HCT116 (cell line): ENCODE data around the gene GPN2. TPM values are rescaled to one million over a fixed set of nuclear protein-coding genes. Genes with fewer than 3 reads are reported as not detected.

ENCODE experiments used
- ATAC-seq: fragments of 200-7000 bp; cut with Tn5 transposase; 2 replicates; pipeline ENCODE4 v1.9.1; 2020; ENCODE audit warnings: mild to moderate bottlenecking, moderate library complexity
- BruUV-seq: library from RNA; stranded (reverse); fragments of 400-500 nt; replicated peaks from 2 replicates; lab custom pipeline; 2021; lab: Mats Ljungman, UMichigan
- CTCF ChIA-PET: fragments of 300-600 bp; sonication (Branson Sonifier 250); formaldehyde crosslinking; loops from one replicate; lab custom pipeline; 2021; ENCODE audit warnings: antibody characterized with exemption; lab: Charles Lee
- POLR2A ChIA-PET: fragments of 300-600, 350-600 bp; sonication (Branson Sonifier 250); formaldehyde crosslinking; loops from one replicate; lab custom pipeline; 2021; ENCODE audit warnings: antibody characterized with exemption; lab: Charles Lee
- RAD21 ChIA-PET, 2 experiments: fragments of 300-600 bp; sonication (Branson Sonifier 250); formaldehyde crosslinking; loops; one replicate each; lab custom pipeline; 2023; ENCODE audit warnings: low total read pairs in 2 of 2; ENCODE audit not compliant: uncharacterized antibody in 2 of 2, unreplicated experiment in 2 of 2, low non-redundant PET in 1 of 2; lab: Charles Lee
- DNase-seq: peaks from one replicate; pipeline ENCODE4 v3.0.0-alpha.2; 2010; ENCODE audit warnings: low read depth, low spot score
- H2AFZ ChIP-seq: fragments of 200-600 bp; shearing (Covaris generic), sonication (generic); 2 replicates; pipeline ENCODE4 v1.6.1; 2017; ENCODE audit warnings: low read depth, mixed run types, mixed read lengths, antibody characterized with exemption, low read length; ENCODE audit not compliant: poor library complexity, severe bottlenecking
- H3K27ac ChIP-seq: 2 replicates; pipeline ENCODE4 v1.5.1; 2012; ENCODE audit warnings: low read depth, low read length
- H3K27me3 ChIP-seq: fragments of 200-600 bp; sonication (generic); 2 replicates; pipeline ENCODE4 v1.6.1; 2016; ENCODE audit warnings: mixed run types, low read length, mixed read lengths; ENCODE audit not compliant: insufficient read depth
- H3K36me3 ChIP-seq, 2 experiments: fragments of 200-500 bp in 1 of 2; fragments of 200-600 bp in 1 of 2; sonication (Bioruptor generic) in 1 of 2; sonication (generic) in 1 of 2; 2 replicates each; pipeline versions ENCODE4 v1.5.1 to v1.6.1; 2014 to 2016; ENCODE audit warnings: low read length in 2 of 2, inconsistent platforms in 1 of 2, mixed read lengths in 1 of 2, mixed run types in 1 of 2; ENCODE audit not compliant: insufficient read depth in 2 of 2, control insufficient read depth in 1 of 2
- H3K4me1 ChIP-seq, 2 experiments: fragments of 200-600 bp in 1 of 2; sonication (generic) in 1 of 2; 2 replicates each; pipeline versions ENCODE4 v1.5.1 to v1.6.1; 2012 to 2017; ENCODE audit warnings: low read length in 2 of 2, inconsistent platforms in 1 of 2, mild to moderate bottlenecking in 1 of 2, mixed read lengths in 1 of 2, mixed run types in 1 of 2, moderate library complexity in 1 of 2; ENCODE audit not compliant: insufficient read depth in 2 of 2, control insufficient read depth in 1 of 2
- H3K4me2 ChIP-seq: fragments of 200-600 bp; sonication (generic); 2 replicates; pipeline ENCODE4 v1.6.1; 2017; ENCODE audit warnings: mixed run types, low read length, mixed read lengths
- H3K4me3 ChIP-seq, 2 experiments: fragments of 200-600 bp in 1 of 2; sonication (generic) in 1 of 2; replicated peaks in 1 of 2; 2 replicates each; pipeline ENCODE4 v1.5.1; 2011 to 2016; ENCODE audit warnings: low read length in 2 of 2, control low read depth in 1 of 2, low read depth in 1 of 2, mild to moderate bottlenecking in 1 of 2, mixed read lengths in 1 of 2, mixed run types in 1 of 2
- H3K79me2 ChIP-seq: fragments of 200-600 bp; sonication (generic); 2 replicates; pipeline ENCODE4 v1.6.1; 2017; ENCODE audit warnings: mild to moderate bottlenecking, mixed run types, low read length, moderate library complexity, mixed read lengths; ENCODE audit not compliant: insufficient read depth
- H3K9ac ChIP-seq: fragments of 200-600 bp; sonication (generic); 2 replicates; pipeline ENCODE4 v1.6.1; 2016; ENCODE audit warnings: low read length, mixed read lengths
- H3K9me2 ChIP-seq: fragments of 200-600 bp; sonication (generic), shearing (Covaris generic); 2 replicates; pipeline ENCODE4 v1.6.1; 2017; ENCODE audit warnings: mixed run types, mild to moderate bottlenecking, moderate library complexity; ENCODE audit not compliant: insufficient read depth
- H3K9me3 ChIP-seq, 2 experiments: fragments of 200-500 bp in 1 of 2; fragments of 200-600 bp in 1 of 2; sonication (Bioruptor generic) in 1 of 2; sonication (generic) in 1 of 2; 2 replicates each; pipeline ENCODE4 v1.6.1; 2014 to 2017; ENCODE audit warnings: low read length in 2 of 2, mixed read lengths in 2 of 2, inconsistent platforms in 1 of 2, low read depth in 1 of 2, mild to moderate bottlenecking in 1 of 2, mixed run types in 1 of 2, moderate library complexity in 1 of 2; ENCODE audit not compliant: control insufficient read depth in 1 of 2, insufficient read depth in 1 of 2
- H4K20me1 ChIP-seq: fragments of 200-600 bp; sonication (generic), shearing (Covaris generic); 2 replicates; pipeline ENCODE4 v1.6.1; 2017; ENCODE audit warnings: mixed run types, mild to moderate bottlenecking, moderate library complexity; ENCODE audit not compliant: insufficient read depth
- CEBPB ChIP-seq: IDR thresholded peaks from 2 replicates; pipeline ENCODE4 v1.6.1; 2012; ENCODE audit warnings: low read depth
- ELF1 ChIP-seq: IDR thresholded peaks from 2 replicates; pipeline ENCODE4 v1.6.1; 2012; ENCODE audit warnings: low read depth, borderline replicate concordance
- EZH2 ChIP-seq: fragments of 200-600 bp; sonication (generic); IDR thresholded peaks from 2 replicates; pipeline ENCODE4 v1.6.1; 2017; ENCODE audit warnings: antibody characterized with exemption, mixed run types
- EZH2phosphoT487 ChIP-seq: fragments of 200-600 bp; IDR thresholded peaks from 2 replicates; pipeline ENCODE4 v1.6.1; 2018; ENCODE audit warnings: antibody characterized with exemption, borderline replicate concordance
- FOSL1 ChIP-seq: IDR thresholded peaks from 2 replicates; pipeline ENCODE4 v1.6.1; 2012; ENCODE audit warnings: low read depth
- JUND ChIP-seq: IDR thresholded peaks from 2 replicates; pipeline ENCODE4 v1.6.1; 2012
- POLR2A ChIP-seq: IDR thresholded peaks from 2 replicates; pipeline ENCODE4 v1.7.0; 2011; ENCODE audit warnings: borderline replicate concordance; ENCODE audit not compliant: insufficient read depth, insufficient read length; ENCODE audit errors: extremely low read depth
- RAD21 ChIP-seq: IDR thresholded peaks from 2 replicates; pipeline ENCODE4 v1.6.1; 2012; ENCODE audit warnings: low read depth, mild to moderate bottlenecking
- SIN3A ChIP-seq: IDR thresholded peaks from 2 replicates; pipeline ENCODE4 v1.6.1; 2012; ENCODE audit warnings: low read depth
- SP1 ChIP-seq: IDR thresholded peaks from 2 replicates; pipeline ENCODE4 v1.6.1; 2012; ENCODE audit warnings: low read depth
- SRF ChIP-seq: IDR thresholded peaks from 2 replicates; pipeline ENCODE4 v1.6.1; 2012; ENCODE audit warnings: low read depth
- TCF7L2 ChIP-seq: IDR thresholded peaks from 2 replicates; pipeline ENCODE4 v1.7.0; 2011; ENCODE audit warnings: borderline replicate concordance, inconsistent platforms; ENCODE audit not compliant: insufficient read depth, insufficient read length; ENCODE audit errors: extremely low read depth
- intact Hi-C: fragments of 100-400 bp; cut with micrococcal nuclease; formaldehyde crosslinking; loops from 2 replicates; pipeline ENCODE4 v1.10.0; 2022
- total RNA-seq: library from RNA; stranded (reverse); gene quantifications from one replicate; pipeline ENCODE4 v1.2.1, GENCODE V29; 2021; ENCODE audit not compliant: unreplicated experiment
- TF ChIP-seq, protein P1 (sequence below): IDR thresholded peaks from 2 replicates; pipeline ENCODE4 v1.6.1; 2012
- TF ChIP-seq, protein P2 (sequence below): IDR thresholded peaks from 2 replicates; pipeline ENCODE4 v1.6.1; 2012
- TF ChIP-seq, protein P3 (sequence below): IDR thresholded peaks from 2 replicates; pipeline ENCODE4 v1.6.1; 2011; ENCODE audit warnings: mild to moderate bottlenecking, low read length, moderate library complexity; ENCODE audit not compliant: insufficient replicate concordance; ENCODE audit errors: extremely low read depth
- TF ChIP-seq, protein P4 (sequence below), 3 experiments: fragments of 200-600 bp in 1 of 3; sonication (generic) in 1 of 3; IDR thresholded peaks in 2 of 3; conservative IDR thresholded peaks in 1 of 3; 2 replicates each; pipeline ENCODE4 v1.5.1; 2012 to 2017; ENCODE audit warnings: low read depth in 2 of 3, low read length in 2 of 3, antibody characterized with exemption in 1 of 3, borderline replicate concordance in 1 of 3, control low read depth in 1 of 3, mild to moderate bottlenecking in 1 of 3, mixed read lengths in 1 of 3, mixed run types in 1 of 3, moderate library complexity in 1 of 3; ENCODE audit not compliant: insufficient read depth in 1 of 3

Gene GPN2
- total RNA-seq, 1 experiment from 2014 or later, result 37.2 TPM

DNA sequence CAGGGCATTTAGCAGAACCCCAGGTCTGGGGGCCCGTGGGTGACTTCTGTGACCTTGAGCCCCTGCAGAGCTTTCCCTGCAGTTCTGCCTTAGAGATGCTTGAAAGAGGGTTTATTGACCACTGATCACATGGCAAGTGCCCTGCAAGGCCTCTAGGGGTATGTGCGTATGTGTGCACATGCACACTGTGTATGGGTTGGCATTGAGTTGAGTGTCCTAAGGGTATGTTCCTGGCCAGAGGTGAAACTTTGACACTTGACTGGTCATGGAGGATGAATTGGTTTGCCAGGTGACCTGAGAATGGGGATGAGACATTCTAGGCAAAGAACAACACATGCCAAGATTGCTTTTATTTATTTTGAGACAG lies 48.6 kb upstream of the GPN2 start:
- DNase-seq (no peak), ATAC-seq (peak; percentile 42; the same call in 1 of the 2 replicates)
- Histone ChIP-seq H3K27me3 (no peaks in the 10 kb centered on the region), H3K4me2 (no peak overlapping the region), H3K36me3 (peaks cover 25 to 55% of the 10 kb centered on the region in 2 experiments; a peak in 3 of 4 replicates), H2AFZ (no peak overlapping the region), H3K27ac (no peak overlapping the region), H3K4me3 (no peak overlapping the region), H3K9me3 (no peaks in the 10 kb centered on the region), H3K9me2 (no peaks in the 10 kb centered on the region), H4K20me1 (peaks cover 11% of the 10 kb centered on the region; the same call in 1 of the 2 replicates), H3K79me2 (peaks cover 75% of the 10 kb centered on the region), H3K9ac (no peak overlapping the region), H3K4me1 (no peaks in the 10 kb centered on the region)
- TF ChIP-seq, protein P1, sequence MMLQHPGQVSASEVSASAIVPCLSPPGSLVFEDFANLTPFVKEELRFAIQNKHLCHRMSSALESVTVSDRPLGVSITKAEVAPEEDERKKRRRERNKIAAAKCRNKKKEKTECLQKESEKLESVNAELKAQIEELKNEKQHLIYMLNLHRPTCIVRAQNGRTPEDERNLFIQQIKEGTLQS, result no peak
- no peak for TF ChIP-seq SIN3A
- no peak for TF ChIP-seq RAD21
- no peak for TF ChIP-seq EZH2
- BruUV-seq, result no TSS peak
- intact Hi-C loops, result no loop called here
- ChIA-PET RAD21 (no interaction called here), CTCF (no interaction called here), POLR2A (interaction anchor here (0.8 kb wide), 1 partner anchor 16 kb away, joined by 3 read pairs; no protein-coding TSS in a partner anchor)

DNA sequence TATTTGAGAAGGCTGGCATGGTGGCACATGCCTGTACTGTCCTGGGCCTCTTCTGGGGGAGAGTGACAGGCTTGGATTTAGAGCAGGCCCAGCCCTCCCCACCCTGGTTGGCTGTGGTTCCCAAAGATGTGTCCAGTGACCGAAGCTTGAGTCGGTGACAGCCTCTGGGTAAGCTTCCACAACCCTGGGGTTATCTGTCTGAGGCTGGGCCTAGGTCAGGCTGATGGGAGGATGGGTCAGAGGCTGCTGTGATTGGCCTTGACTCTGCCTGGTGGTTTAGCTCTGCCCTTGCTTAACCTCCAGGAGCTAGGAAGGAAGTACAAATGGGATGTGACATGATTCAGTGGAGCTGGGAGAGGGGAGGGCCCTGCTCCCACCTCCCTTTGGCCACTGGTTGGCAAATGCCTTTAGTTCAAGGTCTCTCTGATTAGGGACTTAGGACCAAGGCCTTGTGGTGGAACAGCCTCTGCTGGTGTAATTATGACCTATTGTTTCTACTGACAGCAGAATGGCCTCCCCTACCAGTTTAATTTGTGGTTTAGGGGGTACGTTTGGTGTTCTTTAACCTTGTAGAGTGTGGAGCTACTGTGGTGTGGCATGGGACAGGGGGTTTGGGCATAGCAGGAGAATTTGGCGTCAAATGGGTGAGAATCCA lies 48.0 kb upstream of the GPN2 start:
- no peaks in the 10 kb centered on the region for H3K9me2 ChIP-seq
- no peak overlapping the region for H3K4me2 ChIP-seq
- H3K27me3 ChIP-seq, result no peaks in the 10 kb centered on the region
- H3K79me2 ChIP-seq, result peaks cover 78% of the 10 kb centered on the region
- H3K4me1 ChIP-seq, result no peaks in the 10 kb centered on the region
- intact Hi-C loops, result no loop called here
- H3K27ac ChIP-seq, result no peak overlapping the region
- no TSS peak for BruUV-seq
- H3K4me3 ChIP-seq, result no peak overlapping the region
- H3K36me3 ChIP-seq, result peaks cover 23 to 53% of the 10 kb centered on the region in 2 experiments; a peak in 3 of 4 replicates
- ATAC-seq, result no peak
- RAD21 ChIA-PET, result no interaction called here
- CTCF ChIA-PET, result no interaction called here
- H2AFZ ChIP-seq, result no peak overlapping the region
- peaks cover 11% of the 10 kb centered on the region; the same call in 1 of the 2 replicates for H4K20me1 ChIP-seq
- POLR2A ChIA-PET, result interaction anchor here (0.8 kb wide), 1 partner anchor 17 kb away, joined by 3 read pairs; no protein-coding TSS in a partner anchor
- H3K9me3 ChIP-seq, result no peaks in the 10 kb centered on the region
- no peak for DNase-seq
- H3K9ac ChIP-seq, result no peak overlapping the region
- TF ChIP-seq JUND, result no peak
- TF ChIP-seq POLR2A, result no peak
- TF ChIP-seq SP1, result no peak
- TF ChIP-seq, protein P2, sequence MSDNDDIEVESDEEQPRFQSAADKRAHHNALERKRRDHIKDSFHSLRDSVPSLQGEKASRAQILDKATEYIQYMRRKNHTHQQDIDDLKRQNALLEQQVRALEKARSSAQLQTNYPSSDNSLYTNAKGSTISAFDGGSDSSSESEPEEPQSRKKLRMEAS, result no peak
- no peak for TF ChIP-seq ELF1
- TF ChIP-seq, protein P3, sequence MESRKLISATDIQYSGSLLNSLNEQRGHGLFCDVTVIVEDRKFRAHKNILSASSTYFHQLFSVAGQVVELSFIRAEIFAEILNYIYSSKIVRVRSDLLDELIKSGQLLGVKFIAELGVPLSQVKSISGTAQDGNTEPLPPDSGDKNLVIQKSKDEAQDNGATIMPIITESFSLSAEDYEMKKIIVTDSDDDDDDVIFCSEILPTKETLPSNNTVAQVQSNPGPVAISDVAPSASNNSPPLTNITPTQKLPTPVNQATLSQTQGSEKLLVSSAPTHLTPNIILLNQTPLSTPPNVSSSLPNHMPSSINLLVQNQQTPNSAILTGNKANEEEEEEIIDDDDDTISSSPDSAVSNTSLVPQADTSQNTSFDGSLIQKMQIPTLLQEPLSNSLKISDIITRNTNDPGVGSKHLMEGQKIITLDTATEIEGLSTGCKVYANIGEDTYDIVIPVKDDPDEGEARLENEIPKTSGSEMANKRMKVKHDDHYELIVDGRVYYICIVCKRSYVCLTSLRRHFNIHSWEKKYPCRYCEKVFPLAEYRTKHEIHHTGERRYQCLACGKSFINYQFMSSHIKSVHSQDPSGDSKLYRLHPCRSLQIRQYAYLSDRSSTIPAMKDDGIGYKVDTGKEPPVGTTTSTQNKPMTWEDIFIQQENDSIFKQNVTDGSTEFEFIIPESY, result no peak
- TF ChIP-seq FOSL1, result no peak
- no peak for TF ChIP-seq EZH2phosphoT487
- no peak for TF ChIP-seq TCF7L2
- no peak for TF ChIP-seq CEBPB
- TF ChIP-seq SRF, result no peak
- TF ChIP-seq, protein P4, sequence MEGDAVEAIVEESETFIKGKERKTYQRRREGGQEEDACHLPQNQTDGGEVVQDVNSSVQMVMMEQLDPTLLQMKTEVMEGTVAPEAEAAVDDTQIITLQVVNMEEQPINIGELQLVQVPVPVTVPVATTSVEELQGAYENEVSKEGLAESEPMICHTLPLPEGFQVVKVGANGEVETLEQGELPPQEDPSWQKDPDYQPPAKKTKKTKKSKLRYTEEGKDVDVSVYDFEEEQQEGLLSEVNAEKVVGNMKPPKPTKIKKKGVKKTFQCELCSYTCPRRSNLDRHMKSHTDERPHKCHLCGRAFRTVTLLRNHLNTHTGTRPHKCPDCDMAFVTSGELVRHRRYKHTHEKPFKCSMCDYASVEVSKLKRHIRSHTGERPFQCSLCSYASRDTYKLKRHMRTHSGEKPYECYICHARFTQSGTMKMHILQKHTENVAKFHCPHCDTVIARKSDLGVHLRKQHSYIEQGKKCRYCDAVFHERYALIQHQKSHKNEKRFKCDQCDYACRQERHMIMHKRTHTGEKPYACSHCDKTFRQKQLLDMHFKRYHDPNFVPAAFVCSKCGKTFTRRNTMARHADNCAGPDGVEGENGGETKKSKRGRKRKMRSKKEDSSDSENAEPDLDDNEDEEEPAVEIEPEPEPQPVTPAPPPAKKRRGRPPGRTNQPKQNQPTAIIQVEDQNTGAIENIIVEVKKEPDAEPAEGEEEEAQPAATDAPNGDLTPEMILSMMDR (IDR thresholded peaks at IDR 0.05 in 2 of 3, conservative IDR thresholded peaks at IDR 0.05 in 1 of 3; ENCODE audit: borderline replicate concordance in 1 of 3, insufficient read depth in 1 of 3, low read depth in 2 of 3, low read length in 2 of 3), result no peak
